ENCODE measurements around the gene TCFL5.

TCFL5 gene

DNA sequence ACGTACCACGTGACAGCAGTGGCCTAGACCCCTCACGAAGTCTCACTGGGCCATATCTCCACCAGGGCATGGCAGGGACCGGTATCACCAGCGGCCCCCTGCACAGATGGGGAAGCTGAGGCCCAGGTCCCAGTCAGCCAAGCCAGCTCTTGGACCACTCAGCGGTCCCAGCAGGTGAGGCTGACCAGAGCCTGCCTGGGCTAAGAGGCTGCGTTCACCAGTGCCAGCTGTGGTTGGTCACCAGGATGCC is 67.9 kb downstream of the TCFL5 start:
- Histone ChIP-seq H3K9me3 (ENCODE audit: low read length) (no peaks in the 10 kb centered on the region), H3K27me3 (ENCODE audit: insufficient read depth, low read length) (0 out of 2 replicates have a peak, but pooled peaks cover 7% of the 10 kb centered on the region), H2AFZ (ENCODE audit: low read length) (no peak overlapping the region), H3K79me2 (ENCODE audit: insufficient read depth, low read length) (no peaks in the 10 kb centered on the region), H3K9me2 (ENCODE audit: low read depth, low read length) (no peaks in the 10 kb centered on the region), H3K4me3 (ENCODE audit: low read depth, low read length, poor library complexity, severe bottlenecking) (peak overlapping the region; percentile 53), H3K4me2 (ENCODE audit: low read length) (peak overlapping the region; percentile 77), H4K20me1 (ENCODE audit: insufficient read depth, low read length) (no peaks in the 10 kb centered on the region), H3K9ac (ENCODE audit: low read length) (peak overlapping the region; percentile 54; the same call in 1 of the 2 replicates), H3F3A (ENCODE audit: insufficient read depth, low read length) (no peaks in the 10 kb centered on the region), H3K36me3 (ENCODE audit: insufficient read depth, low read length) (peaks cover 5% of the 10 kb centered on the region), H3K27ac (ENCODE audit: low read depth, low read length, poor library complexity, severe bottlenecking) (peak overlapping the region; percentile 69), H3K4me1 (ENCODE audit: insufficient read depth, low read length, severe bottlenecking) (peaks cover 31% of the 10 kb centered on the region)
- TF ChIP-seq EZH2 (IDR thresholded peaks at IDR 0.05; ENCODE audit: borderline replicate concordance, low read length), result no peak
- TF ChIP-seq, protein P1, sequence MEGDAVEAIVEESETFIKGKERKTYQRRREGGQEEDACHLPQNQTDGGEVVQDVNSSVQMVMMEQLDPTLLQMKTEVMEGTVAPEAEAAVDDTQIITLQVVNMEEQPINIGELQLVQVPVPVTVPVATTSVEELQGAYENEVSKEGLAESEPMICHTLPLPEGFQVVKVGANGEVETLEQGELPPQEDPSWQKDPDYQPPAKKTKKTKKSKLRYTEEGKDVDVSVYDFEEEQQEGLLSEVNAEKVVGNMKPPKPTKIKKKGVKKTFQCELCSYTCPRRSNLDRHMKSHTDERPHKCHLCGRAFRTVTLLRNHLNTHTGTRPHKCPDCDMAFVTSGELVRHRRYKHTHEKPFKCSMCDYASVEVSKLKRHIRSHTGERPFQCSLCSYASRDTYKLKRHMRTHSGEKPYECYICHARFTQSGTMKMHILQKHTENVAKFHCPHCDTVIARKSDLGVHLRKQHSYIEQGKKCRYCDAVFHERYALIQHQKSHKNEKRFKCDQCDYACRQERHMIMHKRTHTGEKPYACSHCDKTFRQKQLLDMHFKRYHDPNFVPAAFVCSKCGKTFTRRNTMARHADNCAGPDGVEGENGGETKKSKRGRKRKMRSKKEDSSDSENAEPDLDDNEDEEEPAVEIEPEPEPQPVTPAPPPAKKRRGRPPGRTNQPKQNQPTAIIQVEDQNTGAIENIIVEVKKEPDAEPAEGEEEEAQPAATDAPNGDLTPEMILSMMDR (IDR thresholded peaks at IDR 0.05; ENCODE audit: low read length), result no peak

DNA sequence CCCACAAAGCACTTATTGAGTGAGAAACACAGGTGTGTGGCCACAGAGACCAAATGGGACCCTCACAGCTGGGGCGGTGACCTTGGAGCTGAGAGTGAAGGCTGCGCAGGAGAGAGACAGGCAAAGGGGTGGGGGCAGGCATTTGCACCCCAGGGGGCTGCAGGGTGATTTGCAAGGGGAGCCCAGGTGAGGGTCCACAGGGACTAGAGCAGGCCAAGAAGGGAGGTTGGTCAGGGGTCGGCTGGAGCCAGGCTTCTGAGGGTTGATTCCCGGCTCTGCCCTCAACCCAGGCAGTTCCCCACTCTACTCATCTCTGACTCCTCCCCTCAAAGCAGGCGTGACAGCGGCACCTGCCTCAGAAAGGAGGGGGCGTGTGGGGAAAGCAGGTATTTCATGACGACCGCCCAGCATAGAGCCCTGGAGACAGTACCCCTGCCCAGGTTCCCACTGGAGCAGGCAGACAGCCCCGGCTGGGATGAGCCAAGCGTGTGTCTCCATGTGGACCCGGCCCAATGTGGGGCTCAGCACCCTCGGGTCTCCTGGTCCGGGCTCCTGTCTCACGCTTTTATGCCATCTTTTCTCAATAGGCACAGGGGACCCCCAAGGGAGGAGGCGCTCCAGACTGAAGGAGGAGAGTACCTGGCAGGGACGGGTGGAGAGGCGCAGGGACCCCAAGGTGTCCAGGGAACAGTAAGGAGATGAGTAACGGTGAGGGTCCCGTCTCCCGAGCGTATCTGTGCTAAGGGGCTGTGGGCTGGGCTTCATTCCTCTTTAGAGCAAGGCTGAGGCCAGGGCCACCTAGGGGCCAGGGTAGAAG is 68.5 kb downstream of the TCFL5 start:
- Histone ChIP-seq H3K9me3 (ENCODE audit: low read length) (no peaks in the 10 kb centered on the region), H3K36me3 (ENCODE audit: insufficient read depth, low read length) (peaks cover under 1% of the 10 kb centered on the region; the same call in 1 of the 2 replicates), H3K79me2 (ENCODE audit: insufficient read depth, low read length) (no peaks in the 10 kb centered on the region), H3F3A (ENCODE audit: insufficient read depth, low read length) (no peaks in the 10 kb centered on the region), H3K4me2 (ENCODE audit: low read length) (peak overlapping the region; percentile 77; the same call in 1 of the 2 replicates), H3K4me3 (ENCODE audit: low read depth, low read length, poor library complexity, severe bottlenecking) (peak overlapping the region; percentile 53), H3K4me1 (ENCODE audit: insufficient read depth, low read length, severe bottlenecking) (peaks cover 31% of the 10 kb centered on the region), H3K9ac (ENCODE audit: low read length) (no peak overlapping the region), H4K20me1 (ENCODE audit: insufficient read depth, low read length) (no peaks in the 10 kb centered on the region), H3K9me2 (ENCODE audit: low read depth, low read length) (no peaks in the 10 kb centered on the region), H3K27me3 (ENCODE audit: insufficient read depth, low read length) (0 out of 2 replicates have a peak, but pooled peaks cover 8% of the 10 kb centered on the region), H3K27ac (ENCODE audit: low read depth, low read length, poor library complexity, severe bottlenecking) (no peak overlapping the region), H2AFZ (ENCODE audit: low read length) (no peak overlapping the region)
- TF ChIP-seq, protein P1 (IDR thresholded peaks at IDR 0.05; ENCODE audit: low read length), result no peak
- TF ChIP-seq EZH2 (IDR thresholded peaks at IDR 0.05; ENCODE audit: borderline replicate concordance, low read length), result no peak

DNA sequence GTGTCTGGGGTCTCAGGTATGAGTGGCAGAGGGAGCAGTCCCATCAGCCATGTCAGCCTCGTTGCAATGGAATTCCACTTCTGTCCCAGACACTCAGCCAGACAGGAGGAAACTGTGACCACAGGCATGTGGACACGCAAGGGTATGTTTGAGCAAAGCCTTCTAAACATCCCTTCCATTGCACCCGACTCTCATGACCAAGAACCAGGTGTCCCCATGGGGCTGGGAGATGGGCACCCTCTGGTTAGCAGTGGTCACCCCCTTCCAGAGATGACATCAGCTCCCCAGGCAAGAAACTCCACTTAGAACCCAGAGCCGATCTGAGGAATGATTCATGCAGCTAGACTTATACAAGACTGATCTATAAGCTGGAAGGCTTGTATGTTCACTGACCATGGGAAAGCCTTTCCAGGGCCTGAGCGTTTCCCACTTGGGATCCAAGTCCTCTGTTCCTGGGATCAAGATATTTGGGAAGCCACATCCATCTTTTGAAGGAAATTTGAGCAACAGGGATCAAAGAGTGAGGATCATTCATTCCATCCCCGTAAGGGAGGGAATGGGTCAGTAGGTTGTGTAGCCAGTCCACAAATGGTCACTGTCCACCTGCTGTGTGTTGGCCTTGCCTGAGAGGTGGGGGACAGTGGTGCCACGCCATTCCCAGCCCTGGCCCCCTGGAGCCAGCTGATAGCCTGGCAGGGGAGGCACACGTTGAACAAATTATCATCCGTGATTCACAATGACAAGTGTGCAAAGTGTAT is 69.3 kb downstream of the TCFL5 start:
- H3K4me1 ChIP-seq (ENCODE audit: insufficient read depth, low read length, severe bottlenecking), result peaks cover 29% of the 10 kb centered on the region
- no peaks in the 10 kb centered on the region for H3K79me2 ChIP-seq (ENCODE audit: insufficient read depth, low read length)
- H3K9me2 ChIP-seq (ENCODE audit: low read depth, low read length), result no peaks in the 10 kb centered on the region
- no peaks in the 10 kb centered on the region for H4K20me1 ChIP-seq (ENCODE audit: insufficient read depth, low read length)
- H3F3A ChIP-seq (ENCODE audit: insufficient read depth, low read length), result no peaks in the 10 kb centered on the region
- TF ChIP-seq EZH2 (IDR thresholded peaks at IDR 0.05; ENCODE audit: borderline replicate concordance, low read length), result no peak
- TF ChIP-seq, protein P1 (IDR thresholded peaks at IDR 0.05; ENCODE audit: low read length), result no peak
- 0 out of 2 replicates have a peak, but pooled peaks cover 8% of the 10 kb centered on the region for H3K27me3 ChIP-seq (ENCODE audit: insufficient read depth, low read length)
- no peaks in the 10 kb centered on the region for H3K9me3 ChIP-seq (ENCODE audit: low read length)
- no peak overlapping the region for H3K27ac ChIP-seq (ENCODE audit: low read depth, low read length, poor library complexity, severe bottlenecking)
- H2AFZ ChIP-seq (ENCODE audit: low read length), result no peak overlapping the region
- no peak overlapping the region for H3K4me3 ChIP-seq (ENCODE audit: low read depth, low read length, poor library complexity, severe bottlenecking)
- no peak overlapping the region for H3K9ac ChIP-seq (ENCODE audit: low read length)
- no peak overlapping the region for H3K4me2 ChIP-seq (ENCODE audit: low read length)
- H3K36me3 ChIP-seq (ENCODE audit: insufficient read depth, low read length), result no peaks in the 10 kb centered on the region

Measured in OCI-LY1 (cell line).